Right atrium auricular region (tissue), 2 donors: ENCODE measurements around the gene LINC00237. TPM values are rescaled to one million over a fixed set of nuclear protein-coding genes. Genes with fewer than 3 reads are reported as not detected.

Source experiments
- DNase-seq: peaks from one replicate; pipeline ENCODE4 v3.0.0-alpha.2; 2019; ENCODE audit warnings: low spot score
- H3K27ac ChIP-seq, 2 donors: fragments of 200-600 bp; sonication (generic); 1 replicate in 1 of 2; 2 replicates in 1 of 2; pipeline ENCODE4 v1.5.1; 2016 to 2019
- H3K27me3 ChIP-seq, 2 donors: fragments of 200-600 bp; sonication (generic); one replicate each; pipeline versions ENCODE4 v1.5.1 to v1.6.0; 2017 to 2019
- H3K36me3 ChIP-seq: fragments of 200-600 bp; sonication (generic); one replicate; pipeline ENCODE4 v1.5.1; 2016
- H3K4me1 ChIP-seq, 2 donors: fragments of 200-600 bp; sonication (generic); one replicate each; pipeline versions ENCODE4 v1.5.1 to v1.6.0; 2017 to 2019
- H3K4me3 ChIP-seq, 2 donors: fragments of 200-600 bp; sonication (generic); 1 replicate in 1 of 2; 2 replicates in 1 of 2; pipeline ENCODE4 v1.5.1; 2017 to 2019; ENCODE audit warnings: mild to moderate bottlenecking in 1 of 2, moderate library complexity in 1 of 2
- H3K9me3 ChIP-seq, 2 donors: fragments of 200-600 bp; sonication (generic); one replicate each; pipeline ENCODE4 v1.5.1; 2019
- total RNA-seq, 2 donors: library from RNA; depleted of rRNA; stranded (reverse); fragments of >200 nt; gene quantifications; one replicate each; pipeline ENCODE4 v1.1.0, GENCODE V29; 2016
- TF ChIP-seq, protein P1 (sequence below), 2 donors: fragments of 200-600 bp; sonication (generic); IDR thresholded peaks; one replicate each; pipeline ENCODE4 v1.5.1; 2019; ENCODE audit warnings: antibody characterized with exemption in 2 of 2

Gene LINC00237
- total RNA-seq, 2 donors from 2014 or later, result not detected

- no peaks in the 10 kb centered on the region for H3K27me3 ChIP-seq
- H3K4me1 ChIP-seq, result no peaks in the 10 kb centered on the region
- H3K36me3 ChIP-seq, result peaks cover 4% of the 10 kb centered on the region
- DNase-seq, result no peak
- no peaks in the 10 kb centered on the region for H3K9me3 ChIP-seq
- H3K27ac ChIP-seq, result no peak overlapping the region
- H3K4me3 ChIP-seq, result no peak overlapping the region
- TF ChIP-seq, protein P1, sequence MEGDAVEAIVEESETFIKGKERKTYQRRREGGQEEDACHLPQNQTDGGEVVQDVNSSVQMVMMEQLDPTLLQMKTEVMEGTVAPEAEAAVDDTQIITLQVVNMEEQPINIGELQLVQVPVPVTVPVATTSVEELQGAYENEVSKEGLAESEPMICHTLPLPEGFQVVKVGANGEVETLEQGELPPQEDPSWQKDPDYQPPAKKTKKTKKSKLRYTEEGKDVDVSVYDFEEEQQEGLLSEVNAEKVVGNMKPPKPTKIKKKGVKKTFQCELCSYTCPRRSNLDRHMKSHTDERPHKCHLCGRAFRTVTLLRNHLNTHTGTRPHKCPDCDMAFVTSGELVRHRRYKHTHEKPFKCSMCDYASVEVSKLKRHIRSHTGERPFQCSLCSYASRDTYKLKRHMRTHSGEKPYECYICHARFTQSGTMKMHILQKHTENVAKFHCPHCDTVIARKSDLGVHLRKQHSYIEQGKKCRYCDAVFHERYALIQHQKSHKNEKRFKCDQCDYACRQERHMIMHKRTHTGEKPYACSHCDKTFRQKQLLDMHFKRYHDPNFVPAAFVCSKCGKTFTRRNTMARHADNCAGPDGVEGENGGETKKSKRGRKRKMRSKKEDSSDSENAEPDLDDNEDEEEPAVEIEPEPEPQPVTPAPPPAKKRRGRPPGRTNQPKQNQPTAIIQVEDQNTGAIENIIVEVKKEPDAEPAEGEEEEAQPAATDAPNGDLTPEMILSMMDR (IDR thresholded peaks at IDR 0.05), result no peak
Observed at GRCh38 chr20:21147593-21147992, 41.4 kb upstream of the LINC00237 start.

- DNase-seq, result no peak
Observed at GRCh38 chr20:21146215-21146614, 40.1 kb upstream of the LINC00237 start.

GRCh38 chr20:21145424-21145823 lies 39.3 kb upstream of the LINC00237 start:
- Histone ChIP-seq H3K27me3 (no peaks in the 10 kb centered on the region), H3K4me3 (no peak overlapping the region)

More at GRCh38 chr20:21146215-21146614, 40.1 kb upstream of the LINC00237 start:
- Histone ChIP-seq H3K36me3 (peaks cover 4% of the 10 kb centered on the region), H3K9me3 (no peaks in the 10 kb centered on the region), H3K27ac (no peak overlapping the region), H3K27me3 (no peaks in the 10 kb centered on the region), H3K4me1 (no peaks in the 10 kb centered on the region), H3K4me3 (no peak overlapping the region)
- TF ChIP-seq, protein P1 (IDR thresholded peaks at IDR 0.05), result no peak

DNA sequence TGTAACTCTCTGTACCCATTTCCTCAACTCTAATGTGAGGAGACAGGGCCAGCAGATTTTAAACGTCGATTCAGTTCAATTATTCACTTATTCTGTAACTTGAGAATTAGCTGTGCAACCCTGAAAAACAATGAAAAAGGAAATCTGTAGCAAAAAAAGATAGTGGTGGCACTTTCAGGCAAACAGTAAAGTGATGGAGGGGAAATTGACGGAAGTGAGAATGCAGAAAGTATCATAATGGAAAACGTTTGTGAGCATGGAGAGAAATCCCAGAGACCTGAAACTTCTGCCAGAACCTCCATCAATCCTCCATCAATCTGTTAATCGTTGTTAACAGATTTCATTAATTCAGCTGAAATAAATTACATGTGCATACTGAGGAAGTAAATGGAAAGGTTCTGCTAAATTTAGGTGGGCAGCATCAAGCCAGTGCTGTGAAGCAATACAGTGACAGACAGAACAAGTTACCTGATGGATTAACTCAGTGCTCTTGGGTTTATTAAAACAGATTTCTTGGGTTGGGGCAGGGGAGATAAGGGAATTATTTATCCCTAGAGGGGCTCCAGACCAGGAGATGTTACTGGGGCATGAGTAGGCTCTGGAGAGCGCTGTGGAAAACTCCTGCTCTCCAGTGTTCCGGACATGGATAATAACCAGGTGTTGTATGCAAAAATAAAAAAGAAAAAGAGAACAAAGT lies 37.2 kb upstream of the LINC00237 start:
- H3K36me3 ChIP-seq, result peaks cover 4% of the 10 kb centered on the region
- TF ChIP-seq, protein P1 (IDR thresholded peaks at IDR 0.05), result no peak
- no peaks in the 10 kb centered on the region for H3K9me3 ChIP-seq
- H3K27me3 ChIP-seq, result no peaks in the 10 kb centered on the region
- H3K27ac ChIP-seq, result no peak overlapping the region
- no peak for DNase-seq
- no peaks in the 10 kb centered on the region for H3K4me1 ChIP-seq
- no peak overlapping the region for H3K4me3 ChIP-seq

More at GRCh38 chr20:21145424-21145823, 39.3 kb upstream of the LINC00237 start:
- Histone ChIP-seq H3K36me3 (peaks cover 4% of the 10 kb centered on the region), H3K9me3 (no peaks in the 10 kb centered on the region), H3K27ac (no peak overlapping the region), H3K4me1 (no peaks in the 10 kb centered on the region)
- no peak for DNase-seq
- TF ChIP-seq, protein P1 (IDR thresholded peaks at IDR 0.05), result no peak

DNA sequence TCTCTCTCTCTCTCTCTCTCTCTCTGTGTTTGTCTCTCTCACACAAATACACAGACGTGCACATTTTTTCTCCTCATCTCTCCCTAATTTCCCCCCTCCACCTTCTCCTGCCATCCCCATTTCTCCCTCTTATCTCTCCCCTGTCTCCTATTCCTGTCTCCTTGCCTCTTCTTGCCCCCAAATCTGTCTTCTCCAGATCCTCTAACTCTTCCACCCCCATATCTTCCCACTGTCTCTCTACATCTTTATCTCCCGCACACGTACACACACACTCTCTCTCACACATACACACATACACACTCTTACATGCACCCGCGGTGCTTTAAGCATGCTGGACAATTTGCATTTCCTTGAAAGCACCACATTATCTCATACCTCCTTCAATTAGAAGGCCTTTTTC lies 35.7 kb upstream of the LINC00237 start:
- Histone ChIP-seq H3K9me3 (no peaks in the 10 kb centered on the region), H3K4me3 (no peak overlapping the region)
- TF ChIP-seq, protein P1 (IDR thresholded peaks at IDR 0.05), result no peak

More for the DNA sequence above, 35.7 kb upstream of the LINC00237 start:
- no peaks in the 10 kb centered on the region for H3K27me3 ChIP-seq
- H3K36me3 ChIP-seq, result peaks cover 3% of the 10 kb centered on the region
- H3K27ac ChIP-seq, result no peak overlapping the region
- no peaks in the 10 kb centered on the region for H3K4me1 ChIP-seq
- no peak for DNase-seq
